Activated CD8-positive, alpha-beta memory T cell treated with anti-CD3 and anti-CD28 coated beads, Interleukin-2, amount 10 ng/mL, durations not matched to agents 7 days and 5 days (primary cell): ENCODE measurements around the gene FPGS. TPM values are rescaled to one million over a fixed set of nuclear protein-coding genes. Genes with fewer than 3 reads are reported as not detected.

ENCODE experiments used
- ATAC-seq: fragments of 150-1000 bp; cut with Tn5 transposase; one replicate; pipeline ENCODE4 v1.10.0; 2021; ENCODE audit warnings: moderate library complexity
- CTCF ChIA-PET: fragments of 350-600 bp; sonication (Branson Sonifier 250); formaldehyde crosslinking; loops from one replicate; lab custom pipeline; 2021; ENCODE audit warnings: antibody characterized with exemption; lab: Charles Lee
- DNase-seq: peaks from one replicate; pipeline ENCODE4 v3.0.0-alpha.2; 2020
- H3K27ac Mint-ChIP-seq: one replicate; pipeline ENCODE4 v1.8.0; 2021; ENCODE audit warnings: mild to moderate bottlenecking, mixed read lengths
- H3K27me3 Mint-ChIP-seq: one replicate; pipeline ENCODE4 v1.8.0; 2021; ENCODE audit warnings: mixed read lengths
- H3K36me3 Mint-ChIP-seq: one replicate; pipeline ENCODE4 v1.8.0; 2021; ENCODE audit warnings: mild to moderate bottlenecking, mixed read lengths
- H3K4me1 Mint-ChIP-seq: one replicate; pipeline ENCODE4 v1.8.0; 2021; ENCODE audit warnings: mixed read lengths
- H3K4me3 Mint-ChIP-seq: one replicate; pipeline ENCODE4 v1.8.0; 2021; ENCODE audit warnings: mild to moderate bottlenecking, moderate library complexity, mixed read lengths
- H3K9me3 Mint-ChIP-seq: one replicate; pipeline ENCODE4 v1.8.0; 2022; ENCODE audit warnings: low read depth, mixed read lengths
- total RNA-seq, 2 experiments: library from RNA; stranded (reverse); gene quantifications; one replicate each; pipeline ENCODE4 v1.2.3, GENCODE V29; 2021

The FPGS gene
- total RNA-seq, 2 experiments from 2014 or later: 109 to 117 TPM

GRCh38 chr9:127785023-127785932, 17.4 kb upstream of the FPGS start:
- Mint-ChIP-seq H3K27ac (peak overlapping the region; percentile 89), H3K9me3 (no peaks in the 10 kb centered on the region), H3K27me3 (no peaks in the 10 kb centered on the region), H3K4me3 (peak overlapping the region; percentile 95), H3K4me1 (peaks cover 78% of the 10 kb centered on the region), H3K36me3 (peaks cover 33% of the 10 kb centered on the region)
- CTCF ChIA-PET: interaction anchor here (0.7 to 8.7 kb wide), 24 partner anchors 8 to 136 kb away, joined by 3 to 86 read pairs (median 6); partner anchors contain the start of genes ENG, FPGS, PTRH1 and ST6GALNAC4
- ATAC-seq (peak; percentile 46), DNase-seq (peak; percentile 94)

DNA sequence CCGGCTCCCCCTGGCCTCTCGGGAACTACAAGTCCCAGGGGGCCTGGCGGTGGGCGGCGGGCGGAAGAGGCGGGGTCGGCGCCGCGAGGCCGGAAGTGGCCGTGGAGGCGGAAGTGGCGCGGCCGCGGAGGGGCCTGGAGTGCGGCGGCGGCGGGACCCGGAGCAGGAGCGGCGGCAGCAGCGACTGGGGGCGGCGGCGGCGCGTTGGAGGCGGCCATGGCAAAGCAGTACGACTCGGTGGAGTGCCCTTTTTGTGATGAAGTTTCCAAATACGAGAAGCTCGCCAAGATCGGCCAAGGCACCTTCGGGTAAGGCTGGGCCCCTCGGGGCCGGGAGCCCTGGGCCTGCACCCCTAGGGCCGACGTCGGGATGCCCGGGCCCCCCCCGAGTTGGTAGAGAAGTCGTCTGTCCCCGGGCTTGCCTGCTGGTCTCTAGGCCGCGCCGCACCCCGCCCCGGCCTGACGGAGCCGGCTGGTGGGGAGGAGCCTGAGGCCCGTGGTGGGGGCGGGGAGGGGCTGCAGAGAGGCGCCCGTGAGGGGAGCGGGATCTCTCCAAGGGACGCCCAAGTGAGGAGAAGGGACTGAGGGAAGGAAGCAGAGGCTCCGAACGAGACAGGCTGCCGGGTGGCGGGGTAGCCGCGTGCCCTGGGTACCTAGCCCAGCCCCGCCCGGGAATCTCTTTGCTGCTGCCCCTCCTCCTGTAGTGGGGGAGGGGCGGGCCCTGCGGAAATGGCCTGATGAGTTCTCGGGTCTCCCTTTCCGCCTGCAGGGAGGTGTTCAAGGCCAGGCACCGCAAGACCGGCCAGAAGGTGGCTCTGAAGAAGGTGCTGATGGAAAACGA, 16.5 kb upstream of the FPGS start, which contains the start of gene CDK9:
Gene CDK9 (plus strand): TSS at position 102 of the 840 bp plus-strand sequence. CDS start 115 bp downstream, at position 217.
- Mint-ChIP-seq H3K4me3 (peak within 1 kb of the TSS; percentile 95), H3K27ac (peak within 1 kb of the TSS; percentile 89), H3K9me3 (no peaks in the 10 kb centered on the region), H3K27me3 (no peaks in the 10 kb centered on the region), H3K36me3 (peaks cover 38% of the 10 kb centered on the region), H3K4me1 (peaks cover 74% of the 10 kb centered on the region)
- peak; percentile 95 for DNase-seq
- CTCF ChIA-PET: interaction anchor here (0.7 to 8.7 kb wide), 18 partner anchors 10 to 136 kb away, joined by 3 to 86 read pairs (median 8); partner anchors contain the start of genes ENG, ST6GALNAC4 and TOR2A
- ATAC-seq: peak; percentile 61

DNA sequence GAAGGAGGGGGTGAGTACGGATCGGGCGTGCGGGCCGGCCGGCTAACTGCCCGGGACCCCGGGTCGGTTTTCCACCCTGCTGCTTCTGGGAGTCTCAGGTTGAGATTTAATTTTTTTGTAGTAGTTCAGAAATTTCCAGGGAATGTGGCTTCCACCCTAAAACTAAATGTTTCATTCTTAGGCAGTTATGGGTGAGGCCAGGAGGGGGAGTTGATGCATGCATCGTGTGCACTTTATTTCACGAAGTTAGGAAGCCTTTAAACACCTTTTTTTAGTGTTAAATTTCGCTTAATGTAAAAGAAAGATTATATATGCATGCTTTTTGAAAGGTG, 15.9 kb upstream of the FPGS start:
- peaks cover 42% of the 10 kb centered on the region for H3K36me3 Mint-ChIP-seq
- CTCF ChIA-PET: interaction anchor here (0.6 to 8.7 kb wide), 12 partner anchors 10 to 140 kb away, joined by 3 to 86 read pairs (median 4); partner anchors contain the start of genes ST6GALNAC4 and TOR2A

GRCh38 chr9:127788337-127789011, 14.2 kb upstream of the FPGS start:
- Mint-ChIP-seq H3K4me1 (peaks cover 55% of the 10 kb centered on the region), H3K9me3 (no peaks in the 10 kb centered on the region), H3K27ac (peak overlapping the region; percentile 28), H3K36me3 (peaks cover 49% of the 10 kb centered on the region), H3K27me3 (no peaks in the 10 kb centered on the region), H3K4me3 (no peak overlapping the region)
- DNase-seq (no peak), ATAC-seq (no peak)
- CTCF ChIA-PET: interaction anchor here (1.4 to 8.7 kb wide), 4 partner anchors 12 to 133 kb away, joined by 3 to 86 read pairs (median 36); partner anchors contain the start of gene TOR2A

More for the DNA sequence above, 15.9 kb upstream of the FPGS start:
- Mint-ChIP-seq H3K4me3 (peak overlapping the region; percentile 95), H3K4me1 (peaks cover 68% of the 10 kb centered on the region), H3K9me3 (no peaks in the 10 kb centered on the region), H3K27ac (peak overlapping the region; percentile 87), H3K27me3 (no peaks in the 10 kb centered on the region)
- DNase-seq (no peak), ATAC-seq (no peak)

DNA sequence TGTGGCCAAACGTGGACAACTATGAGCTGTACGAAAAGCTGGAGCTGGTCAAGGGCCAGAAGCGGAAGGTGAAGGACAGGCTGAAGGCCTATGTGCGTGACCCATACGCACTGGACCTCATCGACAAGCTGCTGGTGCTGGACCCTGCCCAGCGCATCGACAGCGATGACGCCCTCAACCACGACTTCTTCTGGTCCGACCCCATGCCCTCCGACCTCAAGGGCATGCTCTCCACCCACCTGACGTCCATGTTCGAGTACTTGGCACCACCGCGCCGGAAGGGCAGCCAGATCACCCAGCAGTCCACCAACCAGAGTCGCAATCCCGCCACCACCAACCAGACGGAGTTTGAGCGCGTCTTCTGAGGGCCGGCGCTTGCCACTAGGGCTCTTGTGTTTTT, 13.5 kb upstream of the FPGS start:
- H3K27ac Mint-ChIP-seq: no peak overlapping the region
- peaks cover 48% of the 10 kb centered on the region for H3K4me1 Mint-ChIP-seq
- CTCF ChIA-PET: interaction anchor here (2.2 to 8.7 kb wide), 2 partner anchors 80 to 132 kb away, joined by 8 to 64 read pairs; no protein-coding TSS in a partner anchor
- no peaks in the 10 kb centered on the region for H3K27me3 Mint-ChIP-seq
- ATAC-seq (no peak), DNase-seq (no peak)
- H3K36me3 Mint-ChIP-seq: peaks cover 51% of the 10 kb centered on the region
- H3K9me3 Mint-ChIP-seq: no peaks in the 10 kb centered on the region
- no peak overlapping the region for H3K4me3 Mint-ChIP-seq

DNA sequence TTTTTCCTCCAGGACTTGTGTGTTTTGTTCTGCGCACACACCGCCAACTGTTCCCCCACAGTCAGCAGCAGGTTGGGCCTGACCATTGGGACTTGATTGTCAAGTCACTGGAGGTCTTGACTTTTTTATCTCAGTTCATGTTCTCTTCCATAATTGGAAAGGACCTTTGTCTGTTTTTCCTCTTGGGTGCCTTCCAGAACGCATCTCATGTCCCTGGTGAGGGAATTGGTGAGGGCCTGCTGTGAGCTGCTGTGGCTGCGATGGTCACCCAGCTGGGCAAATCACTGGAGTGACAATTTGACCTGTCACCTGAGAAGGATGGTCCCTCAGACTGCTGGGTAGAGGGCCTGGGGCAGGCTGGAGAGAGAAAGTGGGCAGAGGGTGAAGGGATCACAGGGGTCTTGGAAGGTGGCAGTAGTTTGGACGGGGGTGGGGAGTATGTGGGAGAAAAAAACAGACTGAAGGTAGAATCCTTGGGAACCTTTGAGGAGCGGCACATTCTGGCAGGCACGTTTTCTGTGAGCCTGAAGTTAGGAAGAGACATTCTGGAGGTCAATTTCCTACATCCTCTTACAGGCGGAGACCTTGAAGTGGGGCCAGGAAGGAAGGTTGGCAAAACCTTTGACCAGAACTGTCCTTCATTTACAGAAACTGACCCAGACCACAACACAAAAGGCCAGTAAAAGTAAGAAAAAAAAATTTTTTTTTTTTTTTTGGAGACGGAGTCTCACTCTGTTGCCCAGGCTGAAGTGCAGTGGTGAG, 12.4 kb upstream of the FPGS start:
- Mint-ChIP-seq H3K27ac (peak overlapping the region; percentile 52), H3K4me3 (no peak overlapping the region), H3K4me1 (peaks cover 44% of the 10 kb centered on the region), H3K9me3 (no peaks in the 10 kb centered on the region), H3K27me3 (no peaks in the 10 kb centered on the region), H3K36me3 (peaks cover 51% of the 10 kb centered on the region)
- DNase-seq: no peak
- CTCF ChIA-PET: interaction anchor here (2.2 to 8.7 kb wide), 2 partner anchors 79 to 131 kb away, joined by 8 to 64 read pairs; no protein-coding TSS in a partner anchor
- no peak for ATAC-seq

GRCh38 chr9:127791085-127791484, 11.6 kb upstream of the FPGS start:
- CTCF ChIA-PET: interaction anchor here (2.0 kb wide), 1 partner anchor 21 kb away, joined by 5 read pairs; no protein-coding TSS in a partner anchor
- peaks cover 49% of the 10 kb centered on the region for H3K4me1 Mint-ChIP-seq
- no peaks in the 10 kb centered on the region for H3K9me3 Mint-ChIP-seq
- no peak overlapping the region for H3K27ac Mint-ChIP-seq
- DNase-seq (no peak), ATAC-seq (no peak)
- H3K36me3 Mint-ChIP-seq: peaks cover 51% of the 10 kb centered on the region
- H3K27me3 Mint-ChIP-seq: no peaks in the 10 kb centered on the region
- no peak overlapping the region for H3K4me3 Mint-ChIP-seq

DNA sequence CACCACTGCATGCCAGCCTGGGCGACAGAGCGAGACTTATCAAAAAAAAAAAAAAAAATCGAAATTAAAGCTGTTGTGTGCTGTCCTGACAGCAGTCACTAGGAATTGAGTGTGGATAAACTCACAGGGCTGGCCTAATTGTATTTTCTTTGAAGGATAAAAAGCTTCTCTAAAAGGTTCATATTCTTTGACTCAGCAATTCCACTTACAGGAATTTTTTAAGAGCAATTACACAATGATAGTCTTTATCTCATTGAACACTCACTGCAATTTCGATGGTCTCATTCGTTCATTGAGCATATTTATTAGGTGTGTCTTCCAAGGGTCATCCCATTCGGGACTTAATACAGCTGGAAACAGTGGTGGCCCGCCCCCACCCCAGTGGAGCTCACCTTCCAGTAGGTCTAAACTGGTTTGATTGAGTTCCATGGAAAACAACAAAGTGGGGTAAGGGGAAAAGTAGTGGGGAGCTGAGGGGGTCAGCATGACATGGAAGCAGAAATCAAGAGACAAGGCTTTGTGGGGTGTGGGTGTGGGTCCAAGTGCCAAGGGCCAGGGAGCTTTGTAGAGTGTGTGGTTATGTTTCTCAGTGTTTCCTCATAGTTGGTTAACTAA, 10.2 kb upstream of the FPGS start:
- Mint-ChIP-seq H3K36me3 (peaks cover 40% of the 10 kb centered on the region), H3K27ac (no peak overlapping the region), H3K4me1 (peaks cover 52% of the 10 kb centered on the region), H3K27me3 (no peaks in the 10 kb centered on the region), H3K9me3 (no peaks in the 10 kb centered on the region), H3K4me3 (no peak overlapping the region)
- CTCF ChIA-PET: interaction anchor here (0.7 to 2.0 kb wide), 9 partner anchors 8 to 129 kb away, joined by 3 to 12 read pairs (median 5); partner anchors contain the start of gene TOR2A
- ATAC-seq: no peak
- DNase-seq: no peak

DNA sequence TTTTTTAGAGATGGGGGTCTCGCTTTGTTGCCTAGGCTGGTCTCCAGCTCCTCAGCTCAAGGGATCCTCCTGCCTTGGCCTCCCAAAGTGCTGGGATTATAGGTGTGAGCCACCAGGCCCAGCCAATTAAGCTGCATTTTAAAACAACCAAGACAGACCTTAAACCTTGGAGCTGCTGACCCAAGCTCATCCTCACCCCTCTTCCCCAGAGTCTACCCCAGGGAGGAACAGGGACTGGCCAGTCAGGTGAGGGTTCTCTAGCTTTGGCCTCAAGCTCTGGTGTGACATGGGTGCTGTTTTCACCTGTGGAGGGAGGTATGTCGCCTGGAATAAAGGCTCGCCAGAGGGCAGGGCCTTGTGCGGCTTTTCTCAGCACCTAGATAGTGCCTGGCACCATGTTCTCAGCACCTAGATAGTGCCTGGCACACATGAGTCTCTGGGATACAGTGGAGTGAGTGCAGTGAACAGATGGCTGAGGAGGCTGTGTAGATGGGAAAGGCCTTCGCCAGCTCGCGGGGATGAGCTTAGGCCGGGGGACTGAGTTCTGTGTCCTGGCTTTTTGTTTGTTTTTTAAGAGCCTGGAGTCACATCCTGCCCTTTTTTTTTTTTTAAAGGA, 9.5 kb upstream of the FPGS start:
- H3K4me1 Mint-ChIP-seq: peaks cover 50% of the 10 kb centered on the region
- no peaks in the 10 kb centered on the region for H3K9me3 Mint-ChIP-seq
- ATAC-seq (no peak), DNase-seq (no peak)
- H3K27me3 Mint-ChIP-seq: no peaks in the 10 kb centered on the region
- H3K4me3 Mint-ChIP-seq: no peak overlapping the region
- CTCF ChIA-PET: interaction anchor here (0.7 to 2.0 kb wide), 8 partner anchors 8 to 128 kb away, joined by 3 to 12 read pairs (median 5); no protein-coding TSS in a partner anchor
- peak overlapping the region; percentile 55 for H3K27ac Mint-ChIP-seq
- H3K36me3 Mint-ChIP-seq: peaks cover 35% of the 10 kb centered on the region

- H3K27me3 Mint-ChIP-seq: no peaks in the 10 kb centered on the region
- no peak overlapping the region for H3K4me3 Mint-ChIP-seq
- no peak overlapping the region for H3K27ac Mint-ChIP-seq
- ATAC-seq: no peak
- no peaks in the 10 kb centered on the region for H3K9me3 Mint-ChIP-seq
- no peak for DNase-seq
- CTCF ChIA-PET: interaction anchor here (1.6 kb wide), 1 partner anchor 76 kb away, joined by 12 read pairs; no protein-coding TSS in a partner anchor
- H3K4me1 Mint-ChIP-seq: peaks cover 41% of the 10 kb centered on the region
- H3K36me3 Mint-ChIP-seq: peaks cover 27% of the 10 kb centered on the region
Observed at GRCh38 chr9:127794001-127794791, 8.5 kb upstream of the FPGS start.
